Erythroblast (primary cell): Measurements from ENCODE around the gene FAM8A1.

Source experiments
- GATA1 ChIP-seq: IDR thresholded peaks from 2 replicates; pipeline ENCODE4 v1.6.1; 2011; ENCODE audit warnings: low read depth, mild to moderate bottlenecking, control low read depth, low read length, moderate library complexity
- POLR2A ChIP-seq: IDR thresholded peaks from 2 replicates; pipeline ENCODE4 v1.6.1; 2011; ENCODE audit warnings: mild to moderate bottlenecking, low read length

- TF ChIP-seq POLR2A = no peak
- TF ChIP-seq GATA1 = no peak
Measured at GRCh38 chr6:17622144-17622543, 22.0 kb downstream of the FAM8A1 start.
